ENCODE data around the gene ZNF500.

DNA sequence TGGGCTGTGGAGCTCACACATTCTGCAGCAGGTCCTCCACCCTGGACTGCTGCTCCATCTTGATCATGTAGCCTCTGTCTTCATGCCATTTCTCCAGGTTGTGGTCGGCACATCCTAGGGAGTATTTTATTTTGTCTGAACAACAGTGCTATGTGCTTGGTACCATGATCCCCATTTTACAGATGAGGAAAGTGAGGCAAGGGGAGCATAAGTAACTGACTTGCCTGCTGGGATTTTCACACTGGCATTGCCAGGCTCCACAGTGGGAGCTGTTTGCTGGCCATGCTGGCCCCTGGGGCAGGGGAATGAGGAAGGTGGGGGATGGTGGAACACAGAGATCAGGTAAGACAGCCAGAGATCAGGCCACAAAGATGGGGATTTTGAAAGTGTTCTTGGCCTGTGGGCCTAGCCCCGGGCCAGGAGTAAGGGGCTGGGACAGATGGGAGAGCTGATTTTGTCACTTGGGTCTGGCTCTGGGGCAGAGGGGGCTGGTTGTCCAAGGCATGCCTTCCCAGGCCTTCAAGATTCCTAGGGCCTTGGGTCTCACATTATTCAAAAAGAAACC lies 9.3 kb upstream of the ZNF500 start:
- TF ChIP-seq, protein P1, sequence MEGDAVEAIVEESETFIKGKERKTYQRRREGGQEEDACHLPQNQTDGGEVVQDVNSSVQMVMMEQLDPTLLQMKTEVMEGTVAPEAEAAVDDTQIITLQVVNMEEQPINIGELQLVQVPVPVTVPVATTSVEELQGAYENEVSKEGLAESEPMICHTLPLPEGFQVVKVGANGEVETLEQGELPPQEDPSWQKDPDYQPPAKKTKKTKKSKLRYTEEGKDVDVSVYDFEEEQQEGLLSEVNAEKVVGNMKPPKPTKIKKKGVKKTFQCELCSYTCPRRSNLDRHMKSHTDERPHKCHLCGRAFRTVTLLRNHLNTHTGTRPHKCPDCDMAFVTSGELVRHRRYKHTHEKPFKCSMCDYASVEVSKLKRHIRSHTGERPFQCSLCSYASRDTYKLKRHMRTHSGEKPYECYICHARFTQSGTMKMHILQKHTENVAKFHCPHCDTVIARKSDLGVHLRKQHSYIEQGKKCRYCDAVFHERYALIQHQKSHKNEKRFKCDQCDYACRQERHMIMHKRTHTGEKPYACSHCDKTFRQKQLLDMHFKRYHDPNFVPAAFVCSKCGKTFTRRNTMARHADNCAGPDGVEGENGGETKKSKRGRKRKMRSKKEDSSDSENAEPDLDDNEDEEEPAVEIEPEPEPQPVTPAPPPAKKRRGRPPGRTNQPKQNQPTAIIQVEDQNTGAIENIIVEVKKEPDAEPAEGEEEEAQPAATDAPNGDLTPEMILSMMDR (IDR thresholded peaks at IDR 0.05; ENCODE audit: insufficient read depth, low read depth, low read length) = no peak
- no peak for TF ChIP-seq EZH2 (IDR thresholded peaks at IDR 0.05; ENCODE audit: insufficient read depth, low read length)

Data from astrocyte (in vitro differentiated cells and primary cell).